Right lobe of liver (tissue), 6 donors: Measurements from ENCODE around the gene RAD18. TPM values are rescaled to one million over a fixed set of nuclear protein-coding genes. Genes with fewer than 3 reads are reported as not detected.

Source experiments
- ATAC-seq, 4 donors: fragments of 200-7000 bp; cut with Tn5 transposase; one replicate each; pipeline ENCODE4 v1.9.1; 2020; ENCODE audit warnings: mild to moderate bottlenecking in 4 of 4, moderate library complexity in 4 of 4
- DNase-seq, 3 donors: peaks; one replicate each; pipeline ENCODE4 v3.0.0-alpha.2; 2020
- H3K27ac ChIP-seq, 3 donors: fragments of 200-600 bp; one replicate each; pipeline ENCODE4 v1.8.0; 2022
- H3K27me3 ChIP-seq, 2 donors: fragments of 200-600 bp; one replicate each; pipeline ENCODE4 v1.8.0; 2022
- H3K36me3 ChIP-seq, 4 donors: fragments of 200-600 bp; sonication (generic) in 1 of 4; one replicate each; pipeline versions ENCODE4 v1.5.1 to v1.8.0; 2017 to 2022; ENCODE audit warnings: control low read depth in 1 of 4
- H3K4me1 ChIP-seq, 4 donors: fragments of 200-600 bp; sonication (generic) in 1 of 4; one replicate each; pipeline versions ENCODE4 v1.5.1 to v1.8.0; 2017 to 2022; ENCODE audit warnings: control low read depth in 1 of 4
- H3K4me3 ChIP-seq, 3 donors: fragments of 200-600 bp; one replicate each; pipeline ENCODE4 v1.8.0; 2022
- H3K9me3 ChIP-seq, 4 donors: fragments of 200-600 bp; sonication (generic) in 1 of 4; one replicate each; pipeline versions ENCODE4 v1.5.1 to v1.8.0; 2017 to 2022; ENCODE audit warnings: control low read depth in 1 of 4
- POLR2A ChIP-seq: fragments of 450-650 bp; IDR thresholded peaks from one replicate; pipeline ENCODE4 v1.6.1; 2017; ENCODE audit warnings: antibody characterized with exemption, mild to moderate bottlenecking
- WGBS: methylation state at CpG from one replicate; pipeline ENCODE4 v1.1.6; 2018; ENCODE audit warnings: low coverage, low lambda C conversion rate; ENCODE audit not compliant: insufficient coverage; ENCODE audit errors: missing lambda C conversion rate; 5-methylcytosine and 5-hydroxymethylcytosine counted together
- intact Hi-C, 2 donors: fragments of 100-400 bp; cut with DNase I; formaldehyde crosslinking; loops; one replicate each; pipeline versions ENCODE4 v1.11.2 to v1.14.1; 2022
- total RNA-seq, 6 experiments: library from RNA; depleted of rRNA in 2 of 6; stranded (reverse); fragments of >200 nt in 2 of 6; fragmentation: NEBNext Ultra II Directional in 3 of 6; extraction: Animal tissue kit (Norgen Biotek cat#: 25700) in 3 of 6; gene quantifications; one replicate each; pipeline versions ENCODE4 v1.1.0 to v1.2.4, GENCODE V29; 2016 to 2023
- TF ChIP-seq, protein P1 (sequence below), 4 donors: fragments of 200-600 bp in 3 of 4; fragments of 450-650 bp in 1 of 4; IDR thresholded peaks; one replicate each; pipeline versions ENCODE4 v1.5.1 to v1.8.0; 2016 to 2022; ENCODE audit warnings: antibody characterized with exemption in 4 of 4, mild to moderate bottlenecking in 2 of 4
- donor health status: DM: no; HTN: yes; CAD: no.
- donor health status: DM: no; HTN: no; CAD: no.
- donor health status: DM: no; HTN: no; CAD: no.
- donor health status: DM: no; HTN: yes; CAD: no.
- donor health status: DM: no; HTN: yes; CAD: no.

RAD18 gene
- total RNA-seq, 6 experiments from 2014 or later = 1.9 to 5.1 (median 4.3) TPM

DNA sequence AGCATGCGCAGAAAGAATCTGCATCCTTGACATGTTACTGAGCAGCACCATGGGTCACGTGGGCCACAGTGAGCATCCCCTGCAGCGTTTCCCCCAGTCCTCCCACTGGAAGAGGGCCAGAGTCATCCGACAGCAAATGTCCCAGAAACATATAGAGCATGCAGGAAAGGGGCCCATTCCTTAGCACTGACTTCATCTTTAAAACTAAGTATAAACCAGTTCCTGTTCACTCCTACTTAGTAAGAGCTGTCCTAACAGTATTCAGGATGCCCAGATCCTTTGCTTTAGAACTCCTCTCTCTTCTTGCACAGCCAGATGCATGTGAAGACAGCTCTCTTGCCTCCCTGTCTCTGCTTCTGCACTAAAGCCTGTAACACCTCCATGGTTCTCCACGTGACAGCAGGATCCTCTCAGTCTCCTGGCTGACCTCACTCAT is 114.6 kb downstream of the RAD18 start:
- no peak overlapping the region for H3K27ac ChIP-seq
- H3K4me1 ChIP-seq = no peaks in the 10 kb centered on the region
- TF ChIP-seq, protein P1, sequence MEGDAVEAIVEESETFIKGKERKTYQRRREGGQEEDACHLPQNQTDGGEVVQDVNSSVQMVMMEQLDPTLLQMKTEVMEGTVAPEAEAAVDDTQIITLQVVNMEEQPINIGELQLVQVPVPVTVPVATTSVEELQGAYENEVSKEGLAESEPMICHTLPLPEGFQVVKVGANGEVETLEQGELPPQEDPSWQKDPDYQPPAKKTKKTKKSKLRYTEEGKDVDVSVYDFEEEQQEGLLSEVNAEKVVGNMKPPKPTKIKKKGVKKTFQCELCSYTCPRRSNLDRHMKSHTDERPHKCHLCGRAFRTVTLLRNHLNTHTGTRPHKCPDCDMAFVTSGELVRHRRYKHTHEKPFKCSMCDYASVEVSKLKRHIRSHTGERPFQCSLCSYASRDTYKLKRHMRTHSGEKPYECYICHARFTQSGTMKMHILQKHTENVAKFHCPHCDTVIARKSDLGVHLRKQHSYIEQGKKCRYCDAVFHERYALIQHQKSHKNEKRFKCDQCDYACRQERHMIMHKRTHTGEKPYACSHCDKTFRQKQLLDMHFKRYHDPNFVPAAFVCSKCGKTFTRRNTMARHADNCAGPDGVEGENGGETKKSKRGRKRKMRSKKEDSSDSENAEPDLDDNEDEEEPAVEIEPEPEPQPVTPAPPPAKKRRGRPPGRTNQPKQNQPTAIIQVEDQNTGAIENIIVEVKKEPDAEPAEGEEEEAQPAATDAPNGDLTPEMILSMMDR (IDR thresholded peaks at IDR 0.05) = no peak
- no peak for TF ChIP-seq POLR2A
- H3K36me3 ChIP-seq = no peaks in the 10 kb centered on the region
- WGBS = 72% methylated on average over 5 of the region's 5 CpGs
- H3K4me3 ChIP-seq = no peak overlapping the region
- intact Hi-C loops = no loop called here
- H3K9me3 ChIP-seq = no peaks in the 10 kb centered on the region
- DNase-seq = no peak
- no peaks in the 10 kb centered on the region for H3K27me3 ChIP-seq
- ATAC-seq = no peak

DNA sequence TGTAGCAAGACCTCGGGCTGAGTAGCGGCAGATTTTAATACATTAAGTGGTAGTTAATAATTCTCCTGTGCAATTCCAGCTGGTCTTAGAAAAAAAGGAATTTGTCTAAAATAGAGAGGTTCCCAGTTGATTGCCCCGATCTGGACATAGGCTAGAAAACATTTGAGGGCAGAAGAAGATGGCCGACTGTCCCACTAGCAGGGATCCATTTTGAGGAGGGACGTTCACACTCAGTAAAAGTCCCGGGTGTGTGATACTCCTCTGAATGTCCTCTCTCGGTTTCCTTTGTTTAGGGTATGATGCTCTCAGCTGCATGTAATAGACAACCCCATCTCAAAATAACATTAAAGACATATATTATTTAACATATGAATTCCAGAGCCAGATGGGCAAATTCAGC is 116.0 kb downstream of the RAD18 start:
- Histone ChIP-seq H3K36me3 (no peaks in the 10 kb centered on the region), H3K4me1 (no peaks in the 10 kb centered on the region), H3K27me3 (no peaks in the 10 kb centered on the region), H3K4me3 (no peak overlapping the region), H3K27ac (no peak overlapping the region), H3K9me3 (no peaks in the 10 kb centered on the region)
- TF ChIP-seq, protein P1 (IDR thresholded peaks at IDR 0.05) = no peak
- TF ChIP-seq POLR2A = no peak
- no peak for DNase-seq
- no peak for ATAC-seq
- intact Hi-C loops = no loop called here
- WGBS = 84% methylated on average over 7 of the region's 7 CpGs

DNA sequence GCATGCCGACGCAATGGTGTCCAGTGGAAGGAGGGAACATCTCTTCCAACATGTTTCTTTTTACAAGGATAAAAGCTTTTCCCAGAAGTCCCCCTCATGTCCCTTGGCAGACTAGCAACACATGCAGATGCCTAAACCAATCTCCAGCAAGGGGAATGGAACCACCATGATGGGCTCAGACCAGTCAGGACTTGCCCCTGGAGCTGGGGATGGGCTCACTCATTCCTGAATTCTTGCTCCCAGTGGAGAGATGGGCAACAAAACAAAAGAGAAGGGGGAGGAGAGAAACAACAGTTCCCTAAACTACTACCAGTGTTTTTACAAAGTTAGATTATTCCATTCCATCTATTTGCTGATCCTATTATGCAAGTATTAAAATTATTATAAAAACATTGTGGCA is 117.1 kb downstream of the RAD18 start:
- H3K4me1 ChIP-seq = no peaks in the 10 kb centered on the region
- H3K9me3 ChIP-seq = no peaks in the 10 kb centered on the region
- TF ChIP-seq, protein P1 (IDR thresholded peaks at IDR 0.05) = no peak
- no peak for TF ChIP-seq POLR2A
- H3K36me3 ChIP-seq = no peaks in the 10 kb centered on the region
- DNase-seq = no peak
- 80% methylated on average over 1 of the region's 2 CpGs for WGBS
- no peak overlapping the region for H3K27ac ChIP-seq
- intact Hi-C loops = no loop called here
- no peak overlapping the region for H3K4me3 ChIP-seq
- H3K27me3 ChIP-seq = no peaks in the 10 kb centered on the region
- no peak for ATAC-seq

DNA sequence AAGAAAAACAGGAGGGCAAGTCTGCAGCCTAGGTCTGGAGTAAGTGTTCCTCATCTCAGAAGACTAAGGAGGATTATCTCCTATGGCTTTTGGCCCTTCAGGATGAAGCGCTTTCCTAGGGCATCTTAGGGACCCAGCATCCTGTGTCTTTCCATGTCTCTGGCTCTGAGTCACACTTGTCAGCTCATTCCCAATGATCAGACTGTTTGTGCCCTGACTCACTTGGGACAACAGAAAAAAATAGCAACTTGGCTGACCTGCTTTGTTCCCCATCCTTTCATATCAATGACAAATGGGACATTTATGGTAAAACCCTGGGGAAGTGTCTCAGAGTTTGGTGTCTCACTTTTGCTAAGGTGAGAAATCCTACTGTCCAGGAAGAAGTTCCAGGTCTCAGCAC is 117.6 kb downstream of the RAD18 start:
- Histone ChIP-seq H3K27me3 (no peaks in the 10 kb centered on the region), H3K36me3 (no peaks in the 10 kb centered on the region), H3K4me1 (no peaks in the 10 kb centered on the region), H3K9me3 (no peaks in the 10 kb centered on the region), H3K4me3 (no peak overlapping the region), H3K27ac (no peak overlapping the region)
- WGBS = no CpG with 5 or more reads among the region's 1 CpG
- intact Hi-C loops = no loop called here
- ATAC-seq (no peak), DNase-seq (no peak)
- TF ChIP-seq POLR2A = no peak
- TF ChIP-seq, protein P1 (IDR thresholded peaks at IDR 0.05) = no peak

DNA sequence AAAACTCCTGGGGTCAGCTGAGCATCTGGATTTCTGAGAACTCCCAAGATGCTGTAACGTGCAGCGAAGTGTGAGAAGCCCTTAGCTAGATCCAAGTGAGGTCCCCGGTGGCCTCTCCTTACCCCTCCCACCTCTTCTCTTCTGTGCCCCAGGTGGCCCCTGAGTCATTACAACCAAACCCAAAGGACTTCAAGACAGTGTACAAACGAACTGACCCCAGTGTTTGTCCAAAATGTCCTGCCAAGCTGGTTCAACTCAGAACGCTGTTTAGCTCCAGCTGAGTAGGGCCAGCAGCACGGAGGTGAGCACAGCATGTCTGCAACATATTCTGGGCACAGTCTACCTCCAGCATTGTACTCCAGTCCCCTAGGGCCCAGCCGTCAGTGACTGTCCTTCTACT is 119.9 kb downstream of the RAD18 start:
- TF ChIP-seq, protein P1 (IDR thresholded peaks at IDR 0.05) = no peak
- no peak for TF ChIP-seq POLR2A
- H3K9me3 ChIP-seq = no peaks in the 10 kb centered on the region
- ATAC-seq = no peak

More for the DNA sequence above, 119.9 kb downstream of the RAD18 start:
- Histone ChIP-seq H3K36me3 (no peaks in the 10 kb centered on the region), H3K4me1 (no peaks in the 10 kb centered on the region), H3K4me3 (no peak overlapping the region), H3K27ac (no peak overlapping the region), H3K27me3 (no peaks in the 10 kb centered on the region)
- intact Hi-C loops = no loop called here
- DNase-seq = no peak
- WGBS = 78% methylated on average over 3 of the region's 7 CpGs
